ENCODE results near the gene NCR1. TPM values are rescaled to one million over a fixed set of nuclear protein-coding genes. Genes with fewer than 3 reads are reported as not detected.

The NCR1 gene
- total and polyA plus RNA-seq, 2 of the 8 experiments (the other 6 are each of a cell fraction or from before 2014, with no cell fraction given) = 1.5 to 5.1 TPM

- H3K4me2 ChIP-seq (ENCODE audit: insufficient read depth in 1 of 2, low read depth in 2 of 2, low read length in 2 of 2) = no peak overlapping the region
- H2BK5ac ChIP-seq (ENCODE audit: low read depth, low read length) = no peak overlapping the region
- no peak overlapping the region for H2AFZ ChIP-seq (ENCODE audit: low read length)
- no peak overlapping the region for H2BK15ac ChIP-seq (ENCODE audit: low read length)
- H3K79me2 ChIP-seq (ENCODE audit: control insufficient read depth in 1 of 2, insufficient read depth in 2 of 2, low read length in 2 of 2) = no peaks in the 10 kb centered on the region
- H2BK20ac ChIP-seq (ENCODE audit: low read length) = no peak overlapping the region
- no peaks in the 10 kb centered on the region for H3K9me3 ChIP-seq (ENCODE audit: insufficient read depth in 2 of 2, low read depth in 1 of 2, low read length in 1 of 2)
- WGBS, 2 experiments (ENCODE audit: extremely low coverage in 1 of 2, insufficient coverage in 1 of 2, insufficient read length in 1 of 2, insufficient replicate concordance in 2 of 2, low coverage in 1 of 2, low lambda C conversion rate in 2 of 2, missing lambda C conversion rate in 1 of 2) = 79% methylated on average over 6 of the region's 6 CpGs; no CpG with 5 or more reads in 1 of the 2 experiments
- no peaks in the 10 kb centered on the region for H3K79me1 ChIP-seq (ENCODE audit: low read depth, low read length)
- FAIRE-seq (no peak), DNase-seq (ENCODE audit: low read depth in 1 of 2, low spot score in 2 of 2) (no peak)
- ChIA-PET POLR2A (ENCODE audit: partially characterized antibody) (no interaction called here), CTCF (ENCODE audit: partially characterized antibody) (interaction anchor here (0.8 to 2.6 kb wide), 5 partner anchors 8 to 425 kb away, joined by 3 to 11 read pairs (median 4); no protein-coding TSS in a partner anchor)
- H3K9ac ChIP-seq (replicated peaks in 1 of 4; ENCODE audit: extremely low read depth in 1 of 4, low read depth in 3 of 4, low read length in 3 of 4) = no peak overlapping the region
- no peak overlapping the region for H3K18ac ChIP-seq (ENCODE audit: extremely low read depth, low read length)
- no peak overlapping the region for H3K27ac ChIP-seq (ENCODE audit: low read depth, low read length)
- no peak overlapping the region for H2AK5ac ChIP-seq (ENCODE audit: low read depth, low read length)
- H2BK12ac ChIP-seq (ENCODE audit: low read depth, low read length) = no peak overlapping the region
- no peak overlapping the region for H4K5ac ChIP-seq (ENCODE audit: insufficient read length, low read depth, low read length)
- no peak overlapping the region for H3K56ac ChIP-seq (replicated peaks; ENCODE audit: insufficient read length, low read depth, low read length)
- no peak overlapping the region for H3K23ac ChIP-seq (ENCODE audit: insufficient read length)
- no peak overlapping the region for H2BK120ac ChIP-seq (replicated peaks; ENCODE audit: low read depth, low read length)
- H3K23me2 ChIP-seq (ENCODE audit: low read depth, low read length) = no peaks in the 10 kb centered on the region
- H4K20me1 ChIP-seq (replicated peaks in 1 of 2; ENCODE audit: control insufficient read depth in 1 of 2, insufficient read depth in 2 of 2, low read length in 2 of 2) = no peaks in the 10 kb centered on the region
- peaks cover 2 to 10% (median 5%) of the 10 kb centered on the region in 4 experiments; a peak in 4 of 7 replicates for H3K4me1 ChIP-seq (replicated peaks in 1 of 4; ENCODE audit: control insufficient read depth in 3 of 4, insufficient read depth in 4 of 4, low read length in 3 of 4)
- H4K91ac ChIP-seq (replicated peaks; ENCODE audit: insufficient read length, low read length) = no peak overlapping the region
- H3K14ac ChIP-seq (ENCODE audit: insufficient read length) = no peak overlapping the region
- H3K4ac ChIP-seq (replicated peaks; ENCODE audit: insufficient read length, low read depth, low read length) = no peak overlapping the region
- no peak overlapping the region for H3K4me3 ChIP-seq (ENCODE audit: extremely low read depth in 1 of 4, insufficient read depth in 2 of 4, low read depth in 3 of 4, low read length in 4 of 4)
- no peaks in the 10 kb centered on the region for H3K36me3 ChIP-seq (ENCODE audit: control insufficient read depth in 2 of 4, insufficient read depth in 4 of 4, low read length in 3 of 4)
- no peaks in the 10 kb centered on the region for H3K27me3 ChIP-seq (replicated peaks in 1 of 4; ENCODE audit: control insufficient read depth in 3 of 4, extremely low read depth in 1 of 4, insufficient read depth in 3 of 4, low read length in 3 of 4)
- TF ChIP-seq ASH2L (IDR thresholded peaks at IDR 0.05; ENCODE audit: low read length) (no peak), CTCF (IDR thresholded peaks at IDR 0.05; ENCODE audit: control extremely low read depth in 1 of 3, insufficient read depth in 1 of 3, low read depth in 1 of 3, low read length in 3 of 3) (no peak), PHF8 (conservative IDR thresholded peaks at IDR 0.05; ENCODE audit: low read depth, low read length) (no peak), TEAD4 (IDR thresholded peaks at IDR 0.05; ENCODE audit: low read depth, low read length) (no peak), KDM5A (IDR thresholded peaks at IDR 0.05; ENCODE audit: low read length) (no peak), EGR1 (IDR thresholded peaks at IDR 0.05; ENCODE audit: borderline replicate concordance, low read depth, low read length) (no peak), SRF (IDR thresholded peaks at IDR 0.05; ENCODE audit: low read depth, low read length) (no peak), SIX5 (IDR thresholded peaks at IDR 0.05; ENCODE audit: low read depth, low read length) (no peak), CHD1 (IDR thresholded peaks at IDR 0.05; ENCODE audit: low read depth, low read length) (no peak), BRCA1 (IDR thresholded peaks at IDR 0.05; ENCODE audit: low read depth, low read length) (no peak), TCF12 (IDR thresholded peaks at IDR 0.05; ENCODE audit: low read depth, low read length) (no peak)
- H4K8ac ChIP-seq (ENCODE audit: extremely low read depth, insufficient read depth, low read length) = no peak overlapping the region
These were observed 2.6 kb upstream of the NCR1 start for GRCh38 chr19:54903303-54903702.

Data from H1 (cell line).